Breast epithelium (tissue), 3 donors: ENCODE results near the gene FMNL2.

ENCODE experiments used
- CTCF ChIP-seq, 3 donors: fragments of 450-650 bp; IDR thresholded peaks; one replicate each; pipeline ENCODE4 v1.5.1; 2016 to 2017; ENCODE audit warnings: antibody characterized with exemption in 3 of 3, mild to moderate bottlenecking in 3 of 3, moderate library complexity in 3 of 3
- POLR2A ChIP-seq: fragments of 450-650 bp; IDR thresholded peaks from one replicate; pipeline ENCODE4 v1.6.1; 2016; ENCODE audit warnings: antibody characterized with exemption, mild to moderate bottlenecking, moderate library complexity

DNA sequence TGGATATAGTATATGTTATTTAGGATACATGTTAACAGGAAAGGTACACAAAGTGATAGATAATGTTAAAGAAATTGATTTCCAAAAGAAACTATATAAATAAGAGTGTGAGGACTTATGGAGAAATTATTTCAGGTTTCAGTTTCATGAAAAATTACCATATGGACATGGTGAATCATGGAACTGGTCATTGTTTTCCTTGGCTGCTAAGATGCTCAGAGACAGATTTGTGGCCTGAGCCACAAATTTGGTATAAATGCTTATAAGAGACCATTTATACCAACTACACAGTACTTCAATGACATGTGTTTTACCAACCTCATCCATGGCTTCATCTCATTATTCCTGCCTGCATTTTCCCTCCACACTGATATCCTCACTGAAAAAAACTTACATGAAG lies 188.1 kb downstream of the FMNL2 start:
- TF ChIP-seq POLR2A (no peak), CTCF (IDR thresholded peaks at IDR 0.05) (no peak)
